H1 (cell line): ENCODE results near the gene FGL2. TPM values are rescaled to one million over a fixed set of nuclear protein-coding genes. Genes with fewer than 3 reads are reported as not detected.

Experiments used
- CEBPB ChIP-seq: IDR thresholded peaks from 2 replicates; pipeline ENCODE4 v1.6.1; 2012; ENCODE audit warnings: low read depth, low read length
- RAD21 ChIP-seq, 2 experiments: IDR thresholded peaks in 1 of 2; conservative IDR thresholded peaks in 1 of 2; 2 replicates each; pipeline ENCODE4 v1.6.1; 2011; ENCODE audit warnings: low read depth in 2 of 2, low read length in 2 of 2, improper control_type of control experiment in 1 of 2, inconsistent platforms in 1 of 2, mild to moderate bottlenecking in 1 of 2, moderate library complexity in 1 of 2
- polyA plus RNA-seq, 7 experiments: library from polyadenylated mRNA; depleted of rRNA in 3 of 7; stranded (reverse) in 5 of 7; unstranded in 2 of 7; fragments of >200 nt in 5 of 7; fragments of 200-250 nt in 2 of 7; gene quantifications; 1 replicate in 5 of 7; 2 replicates in 1 of 7; 4 replicates in 1 of 7; pipeline versions ENCODE4 v1.2.1 to v1.2.3, GENCODE V29; 2011 to 2013; ENCODE audit warnings: missing spikeins in 2 of 7, mixed read lengths in 2 of 7
- total RNA-seq: library from RNA; stranded (reverse); fragmentation: NEBNext Ultra II Directional; extraction: Animal tissue kit (Norgen Biotek cat#: 25700); gene quantifications from 2 replicates; pipeline ENCODE4 v1.2.1, GENCODE V29; 2021

Gene FGL2
- total and polyA plus RNA-seq, 2 of the 8 experiments (the other 6 are each of a cell fraction or from before 2014, with no cell fraction given), result not detected

DNA sequence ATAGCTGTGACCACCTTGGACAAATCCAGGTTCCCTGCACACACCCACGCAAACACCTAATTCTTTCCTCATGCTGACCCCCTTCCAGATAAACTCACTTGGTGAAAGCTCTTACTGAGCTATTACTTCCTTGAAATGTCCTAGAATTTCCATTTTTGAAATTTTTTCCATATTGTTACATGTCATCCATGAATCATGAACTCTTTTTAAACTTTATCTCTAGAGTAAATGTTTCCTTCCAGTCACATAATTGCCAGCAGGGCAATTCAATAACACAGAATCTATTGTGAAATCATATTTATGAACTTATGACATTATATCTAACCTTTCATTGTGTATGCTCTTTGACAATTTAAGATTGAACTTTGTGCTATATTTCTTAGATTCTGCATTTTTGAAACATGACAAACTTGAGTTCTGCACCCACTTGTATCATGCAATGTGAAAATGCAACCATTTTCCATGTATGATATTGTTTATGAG is 26.8 kb upstream of the FGL2 start (continued):
- TF ChIP-seq CEBPB (no peak), RAD21 (IDR thresholded peaks at IDR 0.05 in 1 of 2, conservative IDR thresholded peaks at IDR 0.05 in 1 of 2; ENCODE audit: low read depth in 2 of 2, low read length in 2 of 2) (no peak)
